ENCODE data around the gene DAGLA. TPM values are rescaled to one million over a fixed set of nuclear protein-coding genes. Genes with fewer than 3 reads are reported as not detected.

The DAGLA gene
- total RNA-seq, 1 experiment from 2014 or later, result 4.5 TPM

DNA sequence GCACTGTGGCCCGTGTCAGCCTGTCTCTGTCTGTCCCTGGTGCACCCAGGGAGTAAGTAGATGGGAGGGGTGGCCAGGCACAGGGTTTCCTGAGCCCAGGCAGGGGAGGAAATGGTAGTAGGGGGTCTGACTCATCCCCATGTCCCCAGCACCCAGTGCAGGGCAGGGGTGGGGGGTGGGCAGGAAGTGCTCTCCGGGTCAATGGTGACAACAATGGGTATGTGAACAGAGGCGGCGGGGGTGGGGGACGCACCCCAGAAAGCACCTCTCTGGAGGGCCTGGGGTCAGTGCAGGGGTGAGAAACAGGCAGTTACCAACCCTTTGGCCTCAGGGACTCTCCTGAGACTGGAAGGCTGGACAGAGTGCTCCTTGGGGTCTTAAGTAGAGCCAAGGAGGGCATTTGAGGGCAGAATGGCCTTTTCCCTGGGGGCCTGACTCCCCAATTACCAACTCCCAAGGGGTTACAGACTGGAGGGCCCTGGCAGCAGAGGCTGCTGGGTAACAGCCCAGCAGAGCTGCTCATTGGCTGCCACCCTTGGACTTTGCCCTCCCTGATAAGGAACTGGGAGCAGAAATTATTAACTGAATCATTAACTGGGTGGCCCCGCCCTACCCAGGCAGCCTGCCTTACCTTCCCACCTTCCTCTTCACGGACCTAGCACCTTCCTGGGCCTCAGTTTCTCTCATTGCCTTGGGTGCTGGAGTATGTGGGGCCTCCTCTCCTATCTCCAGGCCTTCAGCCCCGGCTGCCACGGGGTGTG lies 76.4 kb downstream of the DAGLA start:
- H2BK120ac ChIP-seq (ENCODE audit: low read depth, low read length, poor library complexity, severe bottlenecking), result no peak overlapping the region
- no peak overlapping the region for H4K8ac ChIP-seq (replicated peaks; ENCODE audit: insufficient read length, low read depth, low read length)
- no peak overlapping the region for H3K4me2 ChIP-seq (ENCODE audit: insufficient read depth, insufficient read length, low read length)
- peaks cover 8% of the 10 kb centered on the region; the same call in 1 of the 2 replicates for H3K27me3 ChIP-seq (ENCODE audit: insufficient read depth, low read length)
- no peak overlapping the region for H3K9ac ChIP-seq (ENCODE audit: extremely low read depth, insufficient read length, low read length)
- H3T11ph ChIP-seq (ENCODE audit: low read length), result no peak overlapping the region
- no peaks in the 10 kb centered on the region for H3K36me3 Mint-ChIP-seq (ENCODE audit: insufficient read depth in 1 of 3, low read depth in 3 of 3)
- peak overlapping the region in 2 of 3 experiments; percentile 87 to 89; a peak in 2 of 7 replicates for H3K27ac Mint-ChIP-seq
- H3K9me3 ChIP-seq (ENCODE audit: control insufficient read depth, low read depth, low read length), result no peaks in the 10 kb centered on the region
- no peak overlapping the region for H3K23ac ChIP-seq (ENCODE audit: insufficient read length, low read depth, low read length)
- H4K5ac ChIP-seq (ENCODE audit: insufficient read length, low read depth, low read length), result no peak overlapping the region
- H2BK5ac ChIP-seq (ENCODE audit: insufficient read length, low read length), result no peak overlapping the region
- H3K4me1 ChIP-seq (ENCODE audit: insufficient read depth, low read length), result peaks cover 4% of the 10 kb centered on the region; the same call in 1 of the 2 replicates
- 0 out of 5 replicates have a peak overlapping the region, but pooled peaks of 1 of the 2 experiments have one; percentile 26 for H3K4me3 Mint-ChIP-seq
- H2AK5ac ChIP-seq (ENCODE audit: insufficient read length, low read length), result no peak overlapping the region
- H4K20me1 ChIP-seq (ENCODE audit: control insufficient read depth, insufficient read depth, insufficient read length), result no peaks in the 10 kb centered on the region
- H3K79me1 ChIP-seq (ENCODE audit: insufficient read depth, low read depth, low read length, poor library complexity, severe bottlenecking), result no peaks in the 10 kb centered on the region
- no peak for DNase-seq
- no peak overlapping the region for H2AFZ ChIP-seq (ENCODE audit: low read length)
- H3K27ac ChIP-seq (ENCODE audit: insufficient read length, low read depth, low read length), result no peak overlapping the region
- peaks cover 43 to 55% of the 10 kb centered on the region in 2 experiments for H3K4me1 Mint-ChIP-seq
- WGBS (ENCODE audit: extremely low coverage, insufficient read length, low lambda C conversion rate), result no CpG with 5 or more reads among the region's 9 CpGs
- no peak overlapping the region for H3K56ac ChIP-seq (ENCODE audit: insufficient read length, low read depth, low read length)
- H2BK15ac ChIP-seq (ENCODE audit: low read depth, low read length), result no peak overlapping the region
- no peak overlapping the region for H3K18ac ChIP-seq (ENCODE audit: insufficient read length, low read depth, low read length)
- peaks cover 0 to 3% of the 10 kb centered on the region in 2 experiments; a peak in 1 of 5 replicates for H3K9me3 Mint-ChIP-seq
- H2BK20ac ChIP-seq (ENCODE audit: low read depth, low read length, poor library complexity, severe bottlenecking), result no peak overlapping the region
- no peaks in the 10 kb centered on the region for H3K79me2 ChIP-seq (ENCODE audit: insufficient read depth, low read length)
- TF ChIP-seq, protein P1, sequence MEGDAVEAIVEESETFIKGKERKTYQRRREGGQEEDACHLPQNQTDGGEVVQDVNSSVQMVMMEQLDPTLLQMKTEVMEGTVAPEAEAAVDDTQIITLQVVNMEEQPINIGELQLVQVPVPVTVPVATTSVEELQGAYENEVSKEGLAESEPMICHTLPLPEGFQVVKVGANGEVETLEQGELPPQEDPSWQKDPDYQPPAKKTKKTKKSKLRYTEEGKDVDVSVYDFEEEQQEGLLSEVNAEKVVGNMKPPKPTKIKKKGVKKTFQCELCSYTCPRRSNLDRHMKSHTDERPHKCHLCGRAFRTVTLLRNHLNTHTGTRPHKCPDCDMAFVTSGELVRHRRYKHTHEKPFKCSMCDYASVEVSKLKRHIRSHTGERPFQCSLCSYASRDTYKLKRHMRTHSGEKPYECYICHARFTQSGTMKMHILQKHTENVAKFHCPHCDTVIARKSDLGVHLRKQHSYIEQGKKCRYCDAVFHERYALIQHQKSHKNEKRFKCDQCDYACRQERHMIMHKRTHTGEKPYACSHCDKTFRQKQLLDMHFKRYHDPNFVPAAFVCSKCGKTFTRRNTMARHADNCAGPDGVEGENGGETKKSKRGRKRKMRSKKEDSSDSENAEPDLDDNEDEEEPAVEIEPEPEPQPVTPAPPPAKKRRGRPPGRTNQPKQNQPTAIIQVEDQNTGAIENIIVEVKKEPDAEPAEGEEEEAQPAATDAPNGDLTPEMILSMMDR (conservative IDR thresholded peaks at IDR 0.05), result no peak
- H4K91ac ChIP-seq (ENCODE audit: insufficient read length, low read depth, low read length), result no peak overlapping the region
- H3K14ac ChIP-seq (ENCODE audit: insufficient read depth, low read length), result peak overlapping the region; percentile 56; the same call in 1 of the 2 replicates
- H2BK12ac ChIP-seq (ENCODE audit: insufficient read length, low read depth, low read length), result no peak overlapping the region
- H3K4ac ChIP-seq (ENCODE audit: low read depth, low read length), result no peak overlapping the region
- H3K23me2 ChIP-seq (ENCODE audit: insufficient read length, low read depth, low read length, poor library complexity, severe bottlenecking), result peaks cover 5% of the 10 kb centered on the region
- H3K27me3 Mint-ChIP-seq (ENCODE audit: low read depth), result peaks cover 23% of the 10 kb centered on the region

All from H9 (cell line).